A549 (cell line): ENCODE measurements around the gene GANAB.

Experiments used
- CBX8 ChIP-seq: fragments of 200-600 bp; sonication (generic); IDR thresholded peaks from 2 replicates; pipeline ENCODE4 v1.6.1; 2016
- CTCF ChIP-seq: fragments of >200 bp; sonication (Bioruptor Twin); formaldehyde crosslinking; IDR thresholded peaks from 3 replicates; pipeline ENCODE4 v1.5.1; 2016
- E2F6 ChIP-seq: IDR thresholded peaks from 2 replicates; pipeline ENCODE4 v1.6.1; 2012; ENCODE audit warnings: low read depth, borderline replicate concordance
- EP300 ChIP-seq, 2 experiments: fragments of >200 bp; sonication (Bioruptor Twin); formaldehyde crosslinking; IDR thresholded peaks; 2 replicates in 1 of 2; 3 replicates in 1 of 2; pipeline ENCODE4 v1.6.1; 2016 to 2017
- HMGXB4 ChIP-seq: fragments of 250-450 bp; sonication (Bioruptor Pico); IDR thresholded peaks from 2 replicates; pipeline ENCODE4 v1.5.0; 2021; ENCODE audit warnings: mild to moderate bottlenecking, moderate library complexity, borderline replicate concordance
- HOXA7 ChIP-seq: fragments of 250-450 bp; sonication (Bioruptor Pico); IDR thresholded peaks from 2 replicates; pipeline ENCODE4 v1.5.0; 2020; ENCODE audit warnings: mild to moderate bottlenecking, moderate library complexity
- JUN ChIP-seq, 2 experiments: fragments of >200 bp; sonication (Bioruptor Twin); formaldehyde crosslinking; IDR thresholded peaks; 2 replicates in 1 of 2; 3 replicates in 1 of 2; pipeline ENCODE4 v1.6.1; 2016 to 2017
- KDM1A ChIP-seq: fragments of 200-600 bp; sonication (generic); IDR thresholded peaks from 2 replicates; pipeline ENCODE4 v1.6.1; 2016; ENCODE audit warnings: low read depth, mild to moderate bottlenecking
- MAZ ChIP-seq: fragments of 150-350 bp; IDR thresholded peaks from 2 replicates; pipeline ENCODE4 v1.6.1; 2014; ENCODE audit warnings: antibody characterized with exemption, low read depth, low read length, borderline replicate concordance
- POLR2A ChIP-seq: IDR thresholded peaks from 2 replicates; pipeline ENCODE4 v1.6.1; 2012; ENCODE audit warnings: mild to moderate bottlenecking, low read length
- POLR2AphosphoS2 ChIP-seq: conservative IDR thresholded peaks from 2 replicates; pipeline ENCODE4 v1.6.1; 2012; ENCODE audit warnings: low read length, improper control_type of control experiment, inconsistent platforms
- RAD21 ChIP-seq, 2 experiments: fragments of >200 bp in 1 of 2; sonication (Bioruptor Twin) in 1 of 2; formaldehyde crosslinking in 1 of 2; IDR thresholded peaks in 1 of 2; conservative IDR thresholded peaks in 1 of 2; 2 replicates in 1 of 2; 3 replicates in 1 of 2; pipeline ENCODE4 v1.6.1; 2012 to 2018; ENCODE audit warnings: inconsistent platforms in 1 of 2
- REST ChIP-seq: fragments of 200-600 bp; sonication (generic); IDR thresholded peaks from 2 replicates; pipeline ENCODE4 v1.6.1; 2016; ENCODE audit warnings: antibody characterized with exemption, mild to moderate bottlenecking, moderate library complexity

- TF ChIP-seq HMGXB4 (CRISPR knock-in tag), result no peak
- TF ChIP-seq CTCF, result no peak
- no peak for TF ChIP-seq E2F6
- TF ChIP-seq RAD21 (conservative IDR thresholded peaks at IDR 0.05 in 1 of 2, IDR thresholded peaks at IDR 0.05 in 1 of 2), result no peak
- TF ChIP-seq REST, result no peak
- no peak for TF ChIP-seq POLR2A
- no peak for TF ChIP-seq MAZ
- no peak for TF ChIP-seq KDM1A
- no peak for TF ChIP-seq POLR2AphosphoS2
- no peak for TF ChIP-seq CBX8
- TF ChIP-seq HOXA7 (CRISPR knock-in tag), result no peak
- no peak for TF ChIP-seq JUN (IDR thresholded peaks at IDR 0.05)
- TF ChIP-seq EP300 (IDR thresholded peaks at IDR 0.05), result no peak
Observed at GRCh38 chr11:62603072-62603408, 43.4 kb downstream of the GANAB start.
